Astrocyte (in vitro differentiated cells and primary cell): ENCODE data around the gene PDE5A. TPM values are rescaled to one million over a fixed set of nuclear protein-coding genes. Genes with fewer than 3 reads are reported as not detected.
A peak's percentile ranks its signal among the peaks of the same experiment; 100 is the strongest.

Source experiments
- DNase-seq: peaks from one replicate; pipeline ENCODE4 v3.0.0-alpha.2; 2010; ENCODE audit warnings: low read depth
- FAIRE-seq: peaks from 2 replicates; lab custom pipeline; 2011; peaks lifted over from hg19 to GRCh38; lab: Jason Lieb, UNC
- H2AFZ ChIP-seq: 2 replicates; pipeline ENCODE4 v1.6.0; 2012; ENCODE audit warnings: low read depth, low read length, inconsistent platforms
- H3K27ac ChIP-seq: 2 replicates; pipeline ENCODE4 v1.5.1; 2011; ENCODE audit warnings: low read depth, low read length, inconsistent platforms
- H3K27me3 ChIP-seq: 2 replicates; pipeline ENCODE4 v1.6.0; 2011; ENCODE audit warnings: low read length, inconsistent platforms; ENCODE audit not compliant: insufficient read depth
- H3K36me3 ChIP-seq: 2 replicates; pipeline ENCODE4 v1.5.1; 2011; ENCODE audit warnings: low read length, inconsistent platforms; ENCODE audit not compliant: insufficient read depth
- H3K4me1 ChIP-seq: 2 replicates; pipeline ENCODE4 v1.5.1; 2011; ENCODE audit warnings: low read length, inconsistent platforms; ENCODE audit not compliant: insufficient read depth
- H3K4me2 ChIP-seq: 2 replicates; pipeline ENCODE4 v1.6.0; 2012; ENCODE audit warnings: low read length, inconsistent platforms
- H3K4me3 ChIP-seq: 2 replicates; pipeline ENCODE4 v1.5.1; 2011; ENCODE audit warnings: low read depth, mild to moderate bottlenecking, low read length, inconsistent platforms; ENCODE audit not compliant: insufficient read depth
- H3K79me2 ChIP-seq: 2 replicates; pipeline ENCODE4 v1.6.0; 2012; ENCODE audit warnings: mild to moderate bottlenecking, low read length, inconsistent platforms; ENCODE audit not compliant: insufficient read depth
- H3K9ac ChIP-seq: 2 replicates; pipeline ENCODE4 v1.6.0; 2012; ENCODE audit warnings: mild to moderate bottlenecking, low read length, inconsistent platforms
- H3K9me3 ChIP-seq: 2 replicates; pipeline ENCODE4 v1.5.1; 2012; ENCODE audit warnings: low read depth, mild to moderate bottlenecking, low read length, inconsistent platforms; ENCODE audit not compliant: insufficient read depth
- H4K20me1 ChIP-seq: 2 replicates; pipeline ENCODE4 v1.6.0; 2012; ENCODE audit warnings: low read length, inconsistent platforms; ENCODE audit not compliant: insufficient read depth
- H3K27ac Mint-ChIP-seq: one replicate; pipeline ENCODE4 v1.8.0; 2021; ENCODE audit warnings: mild to moderate bottlenecking, mixed read lengths; ENCODE audit not compliant: unreplicated experiment
- H3K27me3 Mint-ChIP-seq: one replicate; pipeline ENCODE4 v1.8.0; 2021; ENCODE audit warnings: low read depth, mixed read lengths; ENCODE audit not compliant: unreplicated experiment
- H3K36me3 Mint-ChIP-seq: one replicate; pipeline ENCODE4 v1.8.0; 2021; ENCODE audit warnings: low read depth, mixed read lengths; ENCODE audit not compliant: unreplicated experiment
- H3K4me1 Mint-ChIP-seq: one replicate; pipeline ENCODE4 v1.8.0; 2021; ENCODE audit warnings: low read depth, mixed read lengths; ENCODE audit not compliant: unreplicated experiment
- H3K4me3 Mint-ChIP-seq: one replicate; pipeline ENCODE4 v1.8.0; 2021; ENCODE audit warnings: mild to moderate bottlenecking, moderate library complexity, mixed read lengths; ENCODE audit not compliant: unreplicated experiment
- H3K9me3 Mint-ChIP-seq: one replicate; pipeline ENCODE4 v1.8.0; 2021; ENCODE audit warnings: mild to moderate bottlenecking, mixed read lengths; ENCODE audit not compliant: unreplicated experiment
- CTCF ChIP-seq: IDR thresholded peaks from 2 replicates; pipeline ENCODE4 v1.5.1; 2011; ENCODE audit warnings: low read depth, mild to moderate bottlenecking, inconsistent platforms, low read length, moderate library complexity; ENCODE audit not compliant: insufficient read depth
- EZH2 ChIP-seq: IDR thresholded peaks from 2 replicates; pipeline ENCODE4 v1.6.1; 2012; ENCODE audit warnings: mild to moderate bottlenecking, low read length, inconsistent platforms; ENCODE audit not compliant: insufficient read depth
- total RNA-seq: library from RNA; stranded (reverse); gene quantifications from 2 replicates; pipeline ENCODE4 v1.2.1, GENCODE V29; 2021

The PDE5A gene
- total RNA-seq, 1 donor from 2014 or later: 3.6 TPM

- peak overlapping the region; percentile 52 for H3K27ac ChIP-seq
- no peaks in the 10 kb centered on the region for H3K36me3 ChIP-seq
- peak overlapping the region; percentile 83 for H3K9ac ChIP-seq
- no peaks in the 10 kb centered on the region for H3K9me3 ChIP-seq
- H3K36me3 Mint-ChIP-seq: no peaks in the 10 kb centered on the region
- peak overlapping the region; percentile 90 for H3K4me3 Mint-ChIP-seq
- H3K9me3 Mint-ChIP-seq: no peaks in the 10 kb centered on the region
- peaks cover 2% of the 10 kb centered on the region for H3K27me3 Mint-ChIP-seq
- peak overlapping the region; percentile 77 for H3K4me3 ChIP-seq
- peaks cover 3% of the 10 kb centered on the region for H3K4me1 Mint-ChIP-seq
- H3K27me3 ChIP-seq: no peaks in the 10 kb centered on the region
- peaks cover 34% of the 10 kb centered on the region for H3K79me2 ChIP-seq
- peaks cover 4% of the 10 kb centered on the region for H3K4me1 ChIP-seq
- H3K27ac Mint-ChIP-seq: no peak overlapping the region
- DNase-seq (no peak), FAIRE-seq (no peak)
- H2AFZ ChIP-seq: peak overlapping the region; percentile 45
- H3K4me2 ChIP-seq: peak overlapping the region; percentile 89
- H4K20me1 ChIP-seq: no peaks in the 10 kb centered on the region
- TF ChIP-seq CTCF (no peak), EZH2 (no peak)
Observed at GRCh38 chr4:119626420-119626819, 2.2 kb downstream of the PDE5A start.

DNA sequence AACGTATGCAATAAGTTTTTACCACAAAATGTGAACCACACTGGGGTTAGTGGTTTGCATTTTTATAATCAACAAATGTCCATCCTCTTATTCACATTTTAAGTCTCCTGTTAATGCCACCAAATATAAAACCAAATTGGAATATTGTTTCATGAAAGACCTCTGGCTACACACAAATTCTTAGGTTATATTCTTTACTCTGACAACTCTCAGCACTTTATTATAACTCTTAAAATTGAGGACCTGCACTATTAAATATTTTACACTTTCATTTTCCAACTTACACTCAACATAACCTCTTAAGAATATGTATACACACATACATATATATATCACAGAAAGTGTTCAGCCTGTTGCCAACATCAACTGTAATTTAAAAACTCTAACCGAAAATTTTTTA, 2.8 kb downstream of the PDE5A start:
- Mint-ChIP-seq H3K4me3 (no peak overlapping the region), H3K4me1 (peaks cover 3% of the 10 kb centered on the region), H3K27ac (no peak overlapping the region), H3K27me3 (peaks cover 2% of the 10 kb centered on the region), H3K9me3 (no peaks in the 10 kb centered on the region), H3K36me3 (no peaks in the 10 kb centered on the region)
- no peak overlapping the region for H2AFZ ChIP-seq
- TF ChIP-seq CTCF (no peak), EZH2 (no peak)
- H3K36me3 ChIP-seq: no peaks in the 10 kb centered on the region
- H3K4me1 ChIP-seq: peaks cover 4% of the 10 kb centered on the region
- H3K27me3 ChIP-seq: no peaks in the 10 kb centered on the region
- H3K9me3 ChIP-seq: no peaks in the 10 kb centered on the region
- FAIRE-seq (no peak), DNase-seq (peak; percentile 18)
- H4K20me1 ChIP-seq: no peaks in the 10 kb centered on the region
- peak overlapping the region; percentile 83 for H3K9ac ChIP-seq
- peak overlapping the region; percentile 77 for H3K4me3 ChIP-seq
- H3K79me2 ChIP-seq: peaks cover 40% of the 10 kb centered on the region
- no peak overlapping the region for H3K27ac ChIP-seq
- H3K4me2 ChIP-seq: peak overlapping the region; percentile 89

- no peak for FAIRE-seq
Observed at GRCh38 chr4:119624356-119624755, 4.2 kb downstream of the PDE5A start.

More at GRCh38 chr4:119624356-119624755, 4.2 kb downstream of the PDE5A start:
- Histone ChIP-seq H2AFZ (no peak overlapping the region), H4K20me1 (no peaks in the 10 kb centered on the region), H3K4me3 (no peak overlapping the region), H3K27ac (no peak overlapping the region), H3K79me2 (peaks cover 54% of the 10 kb centered on the region), H3K27me3 (no peaks in the 10 kb centered on the region), H3K4me2 (peak overlapping the region; percentile 30), H3K4me1 (peaks cover 4% of the 10 kb centered on the region), H3K36me3 (no peaks in the 10 kb centered on the region), H3K9ac (no peak overlapping the region), H3K9me3 (no peaks in the 10 kb centered on the region)
- no peak overlapping the region for H3K4me3 Mint-ChIP-seq
- TF ChIP-seq EZH2: no peak
- no peak for TF ChIP-seq CTCF
- no peak overlapping the region for H3K27ac Mint-ChIP-seq
- H3K9me3 Mint-ChIP-seq: no peaks in the 10 kb centered on the region
- DNase-seq: no peak
- H3K36me3 Mint-ChIP-seq: no peaks in the 10 kb centered on the region
- peaks cover 2% of the 10 kb centered on the region for H3K27me3 Mint-ChIP-seq
- peaks cover 3% of the 10 kb centered on the region for H3K4me1 Mint-ChIP-seq
